ENCODE results near the gene C18orf54. TPM values are rescaled to one million over a fixed set of nuclear protein-coding genes. Genes with fewer than 3 reads are reported as not detected.

C18orf54 gene
- total and polyA plus RNA-seq, 9 of the 15 experiments (the other 6 are each of a cell fraction or from before 2014, with no cell fraction given), result 3.0 to 8.7 (median 4.3) TPM

DNA sequence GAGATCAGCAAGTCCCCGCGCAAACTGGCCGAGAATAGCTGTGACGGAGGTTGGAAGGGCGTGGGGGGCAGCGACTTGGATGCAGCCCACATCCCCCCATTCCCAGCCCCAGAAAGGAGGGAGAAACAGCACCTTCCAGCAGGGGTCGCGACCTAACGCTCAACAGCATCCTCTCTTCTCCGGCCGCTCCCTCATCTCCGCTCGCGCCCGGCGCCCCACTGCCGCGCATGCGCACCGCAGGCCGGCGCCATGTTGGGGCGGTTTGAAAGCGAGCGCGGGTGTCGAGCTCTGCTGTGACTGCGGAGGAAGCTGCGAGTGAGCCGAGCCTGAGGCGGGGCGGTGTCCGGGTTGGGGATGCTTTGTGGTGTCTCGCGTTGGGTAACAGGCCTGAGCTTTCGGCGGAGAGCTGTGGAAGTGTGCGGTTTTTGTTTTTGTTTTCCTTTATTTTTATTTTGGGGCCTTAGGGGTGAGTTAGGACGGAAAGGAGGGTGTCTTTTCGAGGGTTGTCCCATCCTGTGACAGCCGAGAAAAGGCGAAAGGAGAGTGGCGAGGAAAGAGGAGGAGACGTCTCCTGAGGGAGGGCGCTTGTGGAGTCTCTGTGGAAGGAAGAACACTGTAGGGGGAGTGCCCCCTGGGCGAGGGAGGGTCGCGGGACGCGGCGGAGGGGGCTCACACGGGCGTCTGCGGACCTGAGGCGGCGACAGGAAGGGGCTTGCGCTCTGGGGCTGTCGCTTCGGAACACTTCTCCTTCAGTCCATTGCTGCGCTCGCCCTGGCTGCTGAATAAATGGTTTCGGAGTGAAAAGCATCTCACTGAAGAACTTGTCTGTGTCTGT lies at the start of gene C18orf54, which contains the start of gene STARD6 (continued):
- TF ChIP-seq ARID3B (CRISPR knock-in tag; IDR thresholded peaks at IDR 0.05; ENCODE audit: borderline replicate concordance) (no peak), XRCC5 (IDR thresholded peaks at IDR 0.05; ENCODE audit: low read depth, low read length) (no peak), POLR2B (IDR thresholded peaks at IDR 0.05; ENCODE audit: low read depth, partially characterized antibody) (peak; percentile 76), CHD1 (IDR thresholded peaks at IDR 0.05; ENCODE audit: low read length) (peak; percentile 34), MYC (IDR thresholded peaks at IDR 0.05; ENCODE audit: low read depth, low read length) (peak; percentile 47; the same call in 1 of the 2 replicates), MYC (CRISPR knock-in tag; IDR thresholded peaks at IDR 0.05; ENCODE audit: borderline replicate concordance, low read depth) (no peak), MXI1 (IDR thresholded peaks at IDR 0.05; ENCODE audit: low read depth, low read length) (no peak), TEAD2 (tag; IDR thresholded peaks at IDR 0.05) (no peak), GTF2F1 (IDR thresholded peaks at IDR 0.05; ENCODE audit: low read depth, low read length) (no peak), NONO (IDR thresholded peaks at IDR 0.05; ENCODE audit: low read depth in 2 of 2, low read length in 1 of 2) (0 out of 4 replicates have a peak, but pooled peaks of 1 of the 2 experiments have one; percentile 34), TAF9B (IDR thresholded peaks at IDR 0.05; ENCODE audit: partially characterized antibody) (peak; percentile 47), E2F4 (CRISPR knock-in tag; IDR thresholded peaks at IDR 0.05; ENCODE audit: low read depth) (peak; percentile 93), SRF (CRISPR knock-in tag; IDR thresholded peaks at IDR 0.05) (peak in 1 of 2 experiments; percentile 38; a peak in 1 of 4 replicates), MEIS2 (IDR thresholded peaks at IDR 0.05; ENCODE audit: partially characterized antibody) (peak; percentile 79), SREBF1 (IDR thresholded peaks at IDR 0.05; ENCODE audit: borderline replicate concordance, low read depth, low read length) (no peak), TBL1XR1 (IDR thresholded peaks at IDR 0.05; ENCODE audit: low read length in 2 of 2) (no peak), ERF (CRISPR knock-in tag; IDR thresholded peaks at IDR 0.05) (no peak), CXXC5 (CRISPR knock-in tag; IDR thresholded peaks at IDR 0.05) (peak; percentile 62), ZBED1 (IDR thresholded peaks at IDR 0.05) (no peak)
- TF ChIP-seq, protein P1, sequence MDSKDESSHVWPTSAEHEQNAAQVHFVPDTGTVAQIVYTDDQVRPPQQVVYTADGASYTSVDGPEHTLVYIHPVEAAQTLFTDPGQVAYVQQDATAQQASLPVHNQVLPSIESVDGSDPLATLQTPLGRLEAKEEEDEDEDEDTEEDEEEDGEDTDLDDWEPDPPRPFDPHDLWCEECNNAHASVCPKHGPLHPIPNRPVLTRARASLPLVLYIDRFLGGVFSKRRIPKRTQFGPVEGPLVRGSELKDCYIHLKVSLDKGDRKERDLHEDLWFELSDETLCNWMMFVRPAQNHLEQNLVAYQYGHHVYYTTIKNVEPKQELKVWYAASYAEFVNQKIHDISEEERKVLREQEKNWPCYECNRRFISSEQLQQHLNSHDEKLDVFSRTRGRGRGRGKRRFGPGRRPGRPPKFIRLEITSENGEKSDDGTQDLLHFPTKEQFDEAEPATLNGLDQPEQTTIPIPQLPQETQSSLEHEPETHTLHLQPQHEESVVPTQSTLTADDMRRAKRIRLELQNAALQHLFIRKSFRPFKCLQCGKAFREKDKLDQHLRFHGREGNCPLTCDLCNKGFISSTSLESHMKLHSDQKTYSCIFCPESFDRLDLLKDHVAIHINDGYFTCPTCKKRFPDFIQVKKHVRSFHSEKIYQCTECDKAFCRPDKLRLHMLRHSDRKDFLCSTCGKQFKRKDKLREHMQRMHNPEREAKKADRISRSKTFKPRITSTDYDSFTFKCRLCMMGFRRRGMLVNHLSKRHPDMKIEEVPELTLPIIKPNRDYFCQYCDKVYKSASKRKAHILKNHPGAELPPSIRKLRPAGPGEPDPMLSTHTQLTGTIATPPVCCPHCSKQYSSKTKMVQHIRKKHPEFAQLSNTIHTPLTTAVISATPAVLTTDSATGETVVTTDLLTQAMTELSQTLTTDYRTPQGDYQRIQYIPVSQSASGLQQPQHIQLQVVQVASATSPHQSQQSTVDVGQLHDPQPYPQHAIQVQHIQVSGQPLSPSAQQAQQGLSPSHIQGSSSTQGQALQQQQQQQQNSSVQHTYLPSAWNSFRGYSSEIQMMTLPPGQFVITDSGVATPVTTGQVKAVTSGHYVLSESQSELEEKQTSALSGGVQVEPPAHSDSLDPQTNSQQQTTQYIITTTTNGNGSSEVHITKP (IDR thresholded peaks at IDR 0.05; ENCODE audit: partially characterized antibody), result peak; percentile 31

All from K562 (cell line).